Neutrophil (primary cell): Measurements from ENCODE around the gene SUGP2.
"Not testable (repeated sequence)": the region's sequence is repeated elsewhere in the genome, so short reads cannot be mapped to it uniquely, and the experiment has no call there.

Experiments used
- H3K27ac ChIP-seq: fragments of 200-600 bp; sonication (generic); 2 replicates; pipeline ENCODE4 v1.5.1; 2016; ENCODE audit warnings: mild to moderate bottlenecking, moderate library complexity
- H3K27me3 ChIP-seq: fragments of 200-600 bp; sonication (generic); 2 replicates; pipeline ENCODE4 v1.6.0; 2016; ENCODE audit warnings: mild to moderate bottlenecking
- H3K36me3 ChIP-seq: fragments of 200-600 bp; sonication (generic); 2 replicates; pipeline ENCODE4 v1.5.1; 2017
- H3K4me1 ChIP-seq, 2 experiments: fragments of 200-600 bp in 1 of 2; sonication (generic) in 1 of 2; 1 replicate in 1 of 2; 2 replicates in 1 of 2; pipeline versions ENCODE4 v1.5.1 to v1.6.1; 2013 to 2016; ENCODE audit warnings: low read depth in 1 of 2, low read length in 1 of 2, mild to moderate bottlenecking in 1 of 2, moderate library complexity in 1 of 2; ENCODE audit not compliant: control insufficient read depth in 1 of 2, insufficient read depth in 1 of 2
- H3K4me3 ChIP-seq, 2 experiments: fragments of 200-600 bp in 1 of 2; sonication (generic) in 1 of 2; 1 replicate in 1 of 2; 2 replicates in 1 of 2; pipeline ENCODE4 v1.5.1; 2013 to 2016; ENCODE audit warnings: low read depth in 1 of 2, low read length in 1 of 2, mild to moderate bottlenecking in 1 of 2, moderate library complexity in 1 of 2
- H3K9me3 ChIP-seq: fragments of 200-600 bp; sonication (generic); 2 replicates; pipeline ENCODE4 v1.5.1; 2016
- TF ChIP-seq, protein P1 (sequence below): fragments of 200-600 bp; sonication (generic); IDR thresholded peaks from 2 replicates; pipeline ENCODE4 v1.5.1; 2016; ENCODE audit warnings: antibody characterized with exemption

Gene SUGP2

DNA sequence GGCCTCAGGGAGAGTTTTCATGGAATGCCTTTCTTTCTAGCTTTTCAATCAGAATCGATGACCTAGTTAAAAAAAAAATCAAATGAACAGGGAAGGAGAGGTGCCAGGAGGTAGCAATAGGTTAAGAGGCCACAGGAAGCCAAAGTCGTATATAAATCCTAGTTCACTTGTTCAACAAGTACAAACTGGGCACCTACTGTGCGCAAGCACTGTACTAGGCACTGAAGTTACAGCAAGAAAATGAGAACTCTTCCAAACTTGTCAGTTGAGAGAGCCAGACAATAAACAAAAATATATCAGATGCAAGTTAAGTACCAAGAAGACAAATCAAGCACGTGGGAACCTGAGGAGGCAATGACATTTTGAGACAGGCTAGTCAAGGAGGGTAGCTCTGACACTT, 6.1 kb downstream of the SUGP2 start:
- H3K36me3 ChIP-seq: peaks cover 69% of the 10 kb centered on the region

DNA sequence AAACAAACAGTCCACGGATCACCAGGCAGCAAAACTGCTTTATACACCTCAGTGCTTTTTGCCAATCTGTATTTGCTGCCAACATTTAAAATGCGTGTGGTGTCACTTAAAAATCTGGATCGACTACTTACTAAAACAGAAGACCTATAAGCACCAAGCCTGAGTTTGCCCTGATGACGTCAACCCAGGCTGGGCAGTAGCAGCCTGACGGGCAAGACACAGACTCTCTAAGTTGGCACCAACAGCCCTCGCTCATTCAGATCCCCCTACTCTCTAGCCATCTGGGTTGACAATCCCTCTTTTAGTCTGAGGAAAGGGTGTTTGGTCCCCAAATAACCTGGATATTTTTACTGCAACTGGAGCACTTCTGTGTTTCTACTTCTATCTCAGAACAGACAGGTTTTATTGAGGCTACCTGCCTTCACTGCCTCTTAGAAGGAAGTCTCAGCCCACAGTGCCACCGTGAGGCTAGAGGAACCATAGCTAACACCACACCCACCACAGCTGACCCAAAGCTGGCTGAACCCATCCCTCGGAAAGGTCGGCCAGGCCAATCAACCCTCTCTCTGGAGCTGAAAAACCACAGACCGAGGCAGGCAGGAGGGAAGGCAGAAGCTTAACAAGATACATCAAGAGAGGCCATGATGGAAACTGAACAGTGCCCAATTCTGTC, 6.9 kb downstream of the SUGP2 start:
- Histone ChIP-seq H3K36me3 (peaks cover 74% of the 10 kb centered on the region), H3K4me1 (no peaks in the 10 kb centered on the region), H3K9me3 (no peaks in the 10 kb centered on the region), H3K27ac (no peak overlapping the region), H3K4me3 (no peak overlapping the region), H3K27me3 (no peaks in the 10 kb centered on the region)
- TF ChIP-seq, protein P1, sequence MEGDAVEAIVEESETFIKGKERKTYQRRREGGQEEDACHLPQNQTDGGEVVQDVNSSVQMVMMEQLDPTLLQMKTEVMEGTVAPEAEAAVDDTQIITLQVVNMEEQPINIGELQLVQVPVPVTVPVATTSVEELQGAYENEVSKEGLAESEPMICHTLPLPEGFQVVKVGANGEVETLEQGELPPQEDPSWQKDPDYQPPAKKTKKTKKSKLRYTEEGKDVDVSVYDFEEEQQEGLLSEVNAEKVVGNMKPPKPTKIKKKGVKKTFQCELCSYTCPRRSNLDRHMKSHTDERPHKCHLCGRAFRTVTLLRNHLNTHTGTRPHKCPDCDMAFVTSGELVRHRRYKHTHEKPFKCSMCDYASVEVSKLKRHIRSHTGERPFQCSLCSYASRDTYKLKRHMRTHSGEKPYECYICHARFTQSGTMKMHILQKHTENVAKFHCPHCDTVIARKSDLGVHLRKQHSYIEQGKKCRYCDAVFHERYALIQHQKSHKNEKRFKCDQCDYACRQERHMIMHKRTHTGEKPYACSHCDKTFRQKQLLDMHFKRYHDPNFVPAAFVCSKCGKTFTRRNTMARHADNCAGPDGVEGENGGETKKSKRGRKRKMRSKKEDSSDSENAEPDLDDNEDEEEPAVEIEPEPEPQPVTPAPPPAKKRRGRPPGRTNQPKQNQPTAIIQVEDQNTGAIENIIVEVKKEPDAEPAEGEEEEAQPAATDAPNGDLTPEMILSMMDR: no peak

More for the DNA sequence above, 6.1 kb downstream of the SUGP2 start:
- Histone ChIP-seq H3K27me3 (no peaks in the 10 kb centered on the region), H3K4me3 (no peak overlapping the region), H3K9me3 (no peaks in the 10 kb centered on the region), H3K27ac (no peak overlapping the region), H3K4me1 (peaks cover 2 to 5% of the 10 kb centered on the region in 2 experiments)
- TF ChIP-seq, protein P1: no peak

DNA sequence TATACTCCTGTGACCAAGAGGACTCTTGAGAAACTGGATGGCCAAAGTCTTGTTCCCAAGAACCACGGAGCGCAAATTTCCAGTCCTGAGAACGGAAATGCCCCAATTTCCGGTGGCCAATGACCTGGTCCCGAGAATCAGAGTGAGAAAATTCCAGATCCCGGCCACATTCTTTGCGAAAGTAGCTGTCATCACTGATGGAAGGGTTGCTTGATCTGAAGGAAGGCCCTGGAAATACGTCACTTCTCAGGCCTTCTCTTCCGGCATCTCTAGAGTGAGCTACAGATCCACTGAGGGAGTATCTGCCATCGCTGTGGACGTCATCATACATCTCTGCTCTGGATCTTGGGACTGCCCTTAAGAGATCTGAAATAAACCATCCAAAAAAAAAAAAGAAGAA, 7.5 kb downstream of the SUGP2 start:
- Histone ChIP-seq H3K27me3 (no peaks in the 10 kb centered on the region), H3K36me3 (peaks cover 74% of the 10 kb centered on the region), H3K4me1 (no peaks in the 10 kb centered on the region), H3K27ac (no peak overlapping the region), H3K4me3 (no peak overlapping the region), H3K9me3 (no peaks in the 10 kb centered on the region)
- TF ChIP-seq, protein P1: no peak

DNA sequence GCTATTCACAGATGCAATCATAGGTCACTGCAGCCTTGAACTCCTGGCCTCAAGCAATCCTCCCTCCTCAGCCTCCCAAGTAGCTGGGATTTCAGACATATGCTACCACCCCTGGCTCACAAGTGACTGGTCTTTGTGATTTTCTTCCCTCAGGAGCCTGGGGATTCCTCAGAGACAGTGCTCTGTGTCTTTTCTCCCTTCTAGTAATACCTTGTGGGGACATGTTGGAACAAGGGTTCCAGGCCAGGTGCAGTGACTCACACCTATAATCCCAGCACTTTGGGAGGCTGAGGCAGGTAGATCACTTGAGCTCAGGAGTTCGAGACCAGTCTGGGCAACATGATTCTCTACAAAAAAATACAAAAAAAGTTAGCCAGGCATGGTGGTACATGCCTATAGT, 9.9 kb downstream of the SUGP2 start:
- H3K4me3 ChIP-seq, H3K9me3 ChIP-seq, H3K4me1 ChIP-seq, H3K27ac ChIP-seq, H3K27me3 ChIP-seq: not testable (repeated sequence)
- H3K36me3 ChIP-seq: peaks cover 77% of the 10 kb centered on the region

DNA sequence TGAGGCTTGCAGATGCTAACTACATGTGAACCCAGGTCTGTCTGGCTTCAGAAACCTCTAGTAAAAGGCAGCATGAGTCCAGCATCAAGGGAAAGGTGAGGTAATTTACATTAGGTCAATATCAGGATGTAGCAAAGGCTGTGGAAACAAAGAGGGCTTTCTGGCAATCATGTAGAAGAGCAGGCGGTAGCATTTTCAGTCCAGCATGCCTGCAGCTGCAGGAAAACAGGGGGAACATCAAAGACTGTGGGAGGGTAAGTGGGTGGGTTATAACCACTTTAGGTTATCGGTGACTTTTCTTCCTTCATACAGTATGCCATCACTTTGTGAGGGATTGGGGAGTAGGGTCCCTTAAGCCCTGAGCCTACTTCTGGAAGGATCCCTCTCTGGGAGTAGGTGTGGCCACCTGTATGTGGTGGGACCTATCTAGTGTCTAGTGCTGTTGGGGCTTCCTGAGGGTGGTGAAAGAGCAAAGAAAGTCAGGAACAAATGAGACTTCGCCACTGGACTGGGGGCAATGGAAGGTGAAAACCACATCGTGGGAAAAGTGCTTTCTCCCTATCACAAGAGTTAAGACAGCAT, 10.8 kb downstream of the SUGP2 start:
- no peaks in the 10 kb centered on the region for H3K4me1 ChIP-seq
- no peaks in the 10 kb centered on the region for H3K27me3 ChIP-seq
- H3K9me3 ChIP-seq: no peaks in the 10 kb centered on the region
- H3K36me3 ChIP-seq: peaks cover 75% of the 10 kb centered on the region
- no peak overlapping the region for H3K27ac ChIP-seq
- H3K4me3 ChIP-seq: no peak overlapping the region
- TF ChIP-seq, protein P1: no peak

DNA sequence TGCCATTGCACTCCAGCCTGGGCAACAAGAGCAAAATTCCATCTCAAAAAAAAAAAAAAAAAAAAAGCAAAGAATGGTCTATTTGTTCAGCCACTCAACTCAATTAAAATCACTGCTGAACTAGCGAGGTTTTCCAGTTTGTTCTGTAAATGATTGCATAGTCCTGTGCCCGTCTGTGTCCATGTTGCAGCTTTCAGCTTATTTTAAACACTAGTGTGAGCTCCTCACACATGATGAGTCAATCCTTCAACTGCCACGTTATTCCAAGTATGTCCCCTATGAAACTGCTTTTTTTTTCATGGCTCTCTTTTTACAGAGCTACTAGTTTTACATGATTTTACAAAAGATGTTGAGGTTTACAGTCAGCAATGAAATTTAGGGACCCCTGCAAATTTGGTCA, 12.2 kb downstream of the SUGP2 start:
- TF ChIP-seq, protein P1: no peak
- H3K27me3 ChIP-seq: no peaks in the 10 kb centered on the region
- H3K36me3 ChIP-seq: peaks cover 75% of the 10 kb centered on the region
- H3K4me3 ChIP-seq: no peak overlapping the region
- no peak overlapping the region for H3K27ac ChIP-seq
- no peaks in the 10 kb centered on the region for H3K9me3 ChIP-seq
- H3K4me1 ChIP-seq: no peaks in the 10 kb centered on the region
